ENCODE data around the gene RGS6.

DNA sequence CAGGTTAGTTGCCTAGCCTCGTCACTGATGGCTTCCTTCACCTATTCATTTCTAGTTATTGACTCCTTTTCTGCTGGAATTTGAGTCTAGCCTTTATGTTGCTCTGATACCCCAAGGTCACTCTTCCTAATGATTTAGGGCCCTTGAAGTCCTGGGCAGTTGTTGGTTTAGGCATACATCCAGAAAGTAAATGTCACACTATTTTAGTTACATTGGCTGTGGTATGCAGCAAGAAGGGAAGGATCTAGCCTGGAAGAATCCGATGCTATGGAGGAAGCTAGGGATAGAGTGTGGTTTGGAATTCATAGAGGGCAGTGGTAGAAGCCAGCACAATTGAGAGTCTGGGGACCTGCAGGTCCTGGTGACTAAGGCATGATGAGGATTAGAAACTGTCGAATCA, 38.0 kb downstream of the RGS6 start:
- TF ChIP-seq POLR2AphosphoS5 (IDR thresholded peaks at IDR 0.05; ENCODE audit: low read depth, low read length) (no peak), POLR2A (IDR thresholded peaks at IDR 0.05; ENCODE audit: low read depth, low read length) (no peak), TAF1 (IDR thresholded peaks at IDR 0.05; ENCODE audit: borderline replicate concordance, low read depth, low read length) (no peak)

All from GM12892 (cell line).